ENCODE results near the gene GOLT1A.

The GOLT1A gene

DNA sequence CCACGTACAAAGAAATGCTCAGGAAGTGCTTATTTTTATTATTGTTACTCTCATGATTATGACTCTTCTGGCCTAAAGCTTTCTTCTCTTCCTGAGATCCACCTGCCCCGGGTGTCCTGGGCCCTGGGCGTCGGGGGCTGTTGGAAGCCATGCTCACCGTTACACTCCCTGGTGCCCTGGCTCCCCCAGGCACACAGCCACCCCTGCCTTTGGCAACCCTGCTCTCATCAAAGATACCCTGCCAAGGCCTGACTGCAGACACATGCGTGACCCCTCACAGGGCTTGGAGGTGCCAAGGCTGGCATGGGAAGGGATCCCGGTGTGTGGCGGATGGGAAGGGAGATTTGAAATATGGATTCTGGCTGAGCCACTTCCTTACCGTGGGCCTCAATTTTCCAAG is 14.2 kb downstream of the GOLT1A start:
- no peak for TF ChIP-seq TAF1 (IDR thresholded peaks at IDR 0.05; ENCODE audit: borderline replicate concordance, insufficient read depth, low read length)
- TF ChIP-seq, protein P1, sequence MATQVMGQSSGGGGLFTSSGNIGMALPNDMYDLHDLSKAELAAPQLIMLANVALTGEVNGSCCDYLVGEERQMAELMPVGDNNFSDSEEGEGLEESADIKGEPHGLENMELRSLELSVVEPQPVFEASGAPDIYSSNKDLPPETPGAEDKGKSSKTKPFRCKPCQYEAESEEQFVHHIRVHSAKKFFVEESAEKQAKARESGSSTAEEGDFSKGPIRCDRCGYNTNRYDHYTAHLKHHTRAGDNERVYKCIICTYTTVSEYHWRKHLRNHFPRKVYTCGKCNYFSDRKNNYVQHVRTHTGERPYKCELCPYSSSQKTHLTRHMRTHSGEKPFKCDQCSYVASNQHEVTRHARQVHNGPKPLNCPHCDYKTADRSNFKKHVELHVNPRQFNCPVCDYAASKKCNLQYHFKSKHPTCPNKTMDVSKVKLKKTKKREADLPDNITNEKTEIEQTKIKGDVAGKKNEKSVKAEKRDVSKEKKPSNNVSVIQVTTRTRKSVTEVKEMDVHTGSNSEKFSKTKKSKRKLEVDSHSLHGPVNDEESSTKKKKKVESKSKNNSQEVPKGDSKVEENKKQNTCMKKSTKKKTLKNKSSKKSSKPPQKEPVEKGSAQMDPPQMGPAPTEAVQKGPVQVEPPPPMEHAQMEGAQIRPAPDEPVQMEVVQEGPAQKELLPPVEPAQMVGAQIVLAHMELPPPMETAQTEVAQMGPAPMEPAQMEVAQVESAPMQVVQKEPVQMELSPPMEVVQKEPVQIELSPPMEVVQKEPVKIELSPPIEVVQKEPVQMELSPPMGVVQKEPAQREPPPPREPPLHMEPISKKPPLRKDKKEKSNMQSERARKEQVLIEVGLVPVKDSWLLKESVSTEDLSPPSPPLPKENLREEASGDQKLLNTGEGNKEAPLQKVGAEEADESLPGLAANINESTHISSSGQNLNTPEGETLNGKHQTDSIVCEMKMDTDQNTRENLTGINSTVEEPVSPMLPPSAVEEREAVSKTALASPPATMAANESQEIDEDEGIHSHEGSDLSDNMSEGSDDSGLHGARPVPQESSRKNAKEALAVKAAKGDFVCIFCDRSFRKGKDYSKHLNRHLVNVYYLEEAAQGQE (IDR thresholded peaks at IDR 0.05; ENCODE audit: insufficient read depth in 1 of 2, low read depth in 2 of 2, low read length in 2 of 2): no peak
- TF ChIP-seq SIN3A (IDR thresholded peaks at IDR 0.05; ENCODE audit: borderline replicate concordance, insufficient read depth, low read length): no peak
- no peak for TF ChIP-seq POLR2AphosphoS5 (IDR thresholded peaks at IDR 0.05; ENCODE audit: low read depth, low read length)
- no peak for TF ChIP-seq FOXP2 (optimal IDR thresholded peaks at IDR 0.05; ENCODE audit: borderline replicate concordance, extremely low read depth, extremely low read length, insufficient read depth)

DNA sequence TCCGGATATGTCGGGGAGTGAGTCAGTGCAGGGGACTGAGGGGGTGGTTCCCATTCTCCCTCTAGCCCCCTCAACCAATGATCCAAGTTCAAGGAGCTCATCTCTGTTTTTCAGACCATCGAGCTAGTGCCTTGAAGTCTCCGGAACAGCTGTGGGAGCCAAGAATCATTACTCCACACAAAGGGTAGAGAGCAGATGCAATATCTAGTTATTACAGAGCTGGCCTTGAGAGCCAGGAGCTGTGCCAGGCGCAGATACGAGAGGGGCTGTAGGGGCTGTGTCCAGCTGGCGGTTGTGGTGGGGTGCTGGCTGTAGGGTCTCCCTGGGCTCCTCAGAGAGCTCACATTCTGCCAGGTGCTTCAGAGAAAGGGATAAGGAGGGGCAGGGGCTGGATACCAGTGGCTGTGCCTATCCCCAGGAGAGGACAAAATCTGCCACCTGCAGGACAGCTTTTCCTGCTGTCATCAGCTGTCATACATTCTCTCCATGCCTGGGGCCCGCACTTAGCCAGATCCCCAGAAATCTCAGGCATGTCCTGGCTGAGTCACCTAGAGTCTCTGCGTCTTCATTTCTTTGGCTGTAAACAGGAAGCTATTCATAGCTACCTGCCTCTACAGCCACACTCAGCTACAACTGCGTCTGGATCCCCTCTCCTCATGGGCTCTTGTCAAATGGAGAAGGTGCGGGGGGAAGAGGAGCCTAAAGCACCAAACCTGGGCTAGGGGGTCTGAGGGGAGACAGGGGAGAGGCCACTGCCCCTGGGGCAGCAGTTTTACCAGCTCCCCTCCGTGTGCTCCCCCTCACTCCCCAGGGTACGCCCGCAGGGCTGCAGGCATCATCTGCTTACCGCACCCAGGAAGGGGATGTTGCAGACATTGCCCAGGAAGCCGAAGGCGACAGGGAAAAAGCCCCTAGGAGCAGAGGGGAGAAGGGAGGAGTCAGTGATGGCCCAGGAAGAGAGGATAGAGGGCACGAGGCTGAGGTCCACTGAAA is 15.1 kb downstream of the GOLT1A start:
- TF ChIP-seq FOXP2 (optimal IDR thresholded peaks at IDR 0.05; ENCODE audit: borderline replicate concordance, extremely low read depth, extremely low read length, insufficient read depth): no peak
- TF ChIP-seq, protein P1 (IDR thresholded peaks at IDR 0.05; ENCODE audit: insufficient read depth in 1 of 2, low read depth in 2 of 2, low read length in 2 of 2): no peak
- TF ChIP-seq TAF1 (IDR thresholded peaks at IDR 0.05; ENCODE audit: borderline replicate concordance, insufficient read depth, low read length): no peak
- TF ChIP-seq POLR2AphosphoS5 (IDR thresholded peaks at IDR 0.05; ENCODE audit: low read depth, low read length): no peak
- TF ChIP-seq SIN3A (IDR thresholded peaks at IDR 0.05; ENCODE audit: borderline replicate concordance, insufficient read depth, low read length): no peak

DNA sequence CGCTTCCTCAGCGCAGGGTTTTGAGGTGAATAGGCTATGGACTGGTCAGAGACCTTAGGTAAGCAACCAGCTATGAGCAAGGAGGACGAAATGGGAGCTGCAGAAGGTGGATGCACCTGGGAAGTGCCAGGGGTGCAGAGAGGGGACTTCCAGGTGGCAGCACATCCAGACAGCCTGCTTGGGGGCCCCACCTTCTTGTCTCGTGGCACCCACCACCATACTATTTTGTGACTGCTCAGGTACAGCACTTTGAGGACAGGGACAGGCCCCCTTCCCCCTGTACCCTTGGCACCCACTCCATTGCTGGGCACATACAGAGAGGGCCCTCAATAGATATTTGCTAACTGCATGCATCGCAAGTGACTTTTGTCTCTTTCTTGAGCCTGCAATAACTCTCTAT is 16.7 kb downstream of the GOLT1A start:
- TF ChIP-seq, protein P1 (IDR thresholded peaks at IDR 0.05; ENCODE audit: insufficient read depth in 1 of 2, low read depth in 2 of 2, low read length in 2 of 2): no peak
- no peak for TF ChIP-seq POLR2AphosphoS5 (IDR thresholded peaks at IDR 0.05; ENCODE audit: low read depth, low read length)
- no peak for TF ChIP-seq TAF1 (IDR thresholded peaks at IDR 0.05; ENCODE audit: borderline replicate concordance, insufficient read depth, low read length)
- no peak for TF ChIP-seq SIN3A (IDR thresholded peaks at IDR 0.05; ENCODE audit: borderline replicate concordance, insufficient read depth, low read length)
- no peak for TF ChIP-seq FOXP2 (optimal IDR thresholded peaks at IDR 0.05; ENCODE audit: borderline replicate concordance, extremely low read depth, extremely low read length, insufficient read depth)

DNA sequence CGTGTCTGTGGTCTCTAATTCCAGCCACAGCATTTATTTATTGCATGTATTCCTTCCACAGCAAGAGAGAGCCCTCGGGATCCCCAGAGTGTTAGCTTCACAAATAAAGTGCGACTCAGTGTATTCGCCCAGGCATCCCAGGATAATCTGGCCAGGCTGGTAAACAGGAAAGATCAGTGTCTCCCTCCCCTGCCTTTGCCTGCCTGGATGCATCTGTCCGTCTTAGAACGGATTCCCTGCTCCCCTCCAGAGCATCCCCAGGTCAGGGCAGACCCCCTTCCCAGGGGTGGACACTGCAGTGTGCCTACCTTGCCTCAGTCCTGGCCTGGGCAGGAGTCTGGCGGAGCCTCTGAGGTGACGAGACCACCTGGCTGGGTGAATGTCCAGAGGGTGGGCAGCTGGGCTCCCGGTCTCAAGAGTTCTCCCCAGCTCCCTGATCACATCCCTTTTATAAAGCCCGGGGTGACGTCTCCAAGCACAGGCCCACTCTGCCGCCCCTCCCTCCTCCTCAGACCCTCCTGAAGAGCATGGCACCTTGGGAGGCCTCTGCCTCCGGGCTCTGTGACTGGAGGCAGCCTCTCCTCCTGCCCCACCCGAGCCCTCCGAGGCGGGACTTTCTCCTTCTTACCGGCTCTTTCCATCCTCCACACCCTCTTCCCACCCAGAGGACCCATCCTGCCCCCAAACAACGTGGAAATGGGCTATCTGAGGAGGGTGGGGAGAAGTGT is 17.6 kb downstream of the GOLT1A start, which contains the start of gene KISS1:
KISS1 (minus strand) TSS at position 424 of the 728 bp plus-strand sequence. CDS start 3,615 bp downstream, outside the sequence.
- TF ChIP-seq FOXP2 (optimal IDR thresholded peaks at IDR 0.05; ENCODE audit: borderline replicate concordance, extremely low read depth, extremely low read length, insufficient read depth): no peak
- TF ChIP-seq SIN3A (IDR thresholded peaks at IDR 0.05; ENCODE audit: borderline replicate concordance, insufficient read depth, low read length): no peak
- no peak for TF ChIP-seq TAF1 (IDR thresholded peaks at IDR 0.05; ENCODE audit: borderline replicate concordance, insufficient read depth, low read length)
- TF ChIP-seq, protein P1 (IDR thresholded peaks at IDR 0.05; ENCODE audit: insufficient read depth in 1 of 2, low read depth in 2 of 2, low read length in 2 of 2): no peak
- TF ChIP-seq POLR2AphosphoS5 (IDR thresholded peaks at IDR 0.05; ENCODE audit: low read depth, low read length): no peak

All from PFSK-1 (cell line).